ENCODE measurements around the gene PTPN23. TPM values are rescaled to one million over a fixed set of nuclear protein-coding genes. Genes with fewer than 3 reads are reported as not detected.

PTPN23 gene
- total and polyA plus RNA-seq, 9 of the 15 experiments (the other 6 are each of a cell fraction or from before 2014, with no cell fraction given): 0.41 to 58.7 (median 7.2) TPM

DNA sequence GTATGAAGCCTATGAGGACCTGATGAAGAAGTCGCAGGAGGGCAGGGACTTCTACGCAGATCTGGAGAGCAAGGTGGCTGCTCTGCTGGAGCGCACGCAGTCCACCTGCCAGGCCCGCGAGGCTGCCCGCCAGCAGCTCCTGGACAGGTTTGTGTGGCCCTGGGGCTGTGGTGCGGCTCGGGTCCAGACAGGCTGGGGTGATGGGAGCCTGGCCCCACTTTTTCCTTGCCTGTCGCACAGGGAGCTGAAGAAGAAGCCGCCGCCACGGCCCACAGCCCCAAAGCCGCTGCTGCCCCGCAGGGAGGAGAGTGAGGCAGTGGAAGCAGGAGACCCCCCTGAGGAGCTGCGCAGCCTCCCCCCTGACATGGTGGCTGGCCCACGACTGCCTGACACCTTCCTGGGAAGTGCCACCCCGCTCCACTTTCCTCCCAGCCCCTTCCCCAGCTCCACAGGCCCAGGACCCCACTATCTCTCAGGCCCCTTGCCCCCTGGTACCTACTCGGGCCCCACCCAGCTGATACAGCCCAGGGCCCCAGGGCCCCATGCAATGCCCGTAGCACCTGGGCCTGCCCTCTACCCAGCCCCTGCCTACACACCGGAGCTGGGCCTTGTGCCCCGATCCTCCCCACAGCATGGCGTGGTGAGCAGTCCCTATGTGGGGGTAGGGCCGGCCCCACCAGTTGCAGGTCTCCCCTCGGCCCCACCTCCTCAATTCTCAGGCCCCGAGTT, 29.0 kb downstream of the PTPN23 start:
- Histone ChIP-seq H3K27me3 (ENCODE audit: control insufficient read depth in 2 of 2, insufficient read depth in 2 of 2, low read length in 2 of 2) (no peaks in the 10 kb centered on the region), H3K36me3 (ENCODE audit: control insufficient read depth, insufficient read depth, low read length) (peaks cover 94% of the 10 kb centered on the region; the same call in 2 of the 3 replicates), H3K9ac (ENCODE audit: insufficient read depth in 1 of 2, low read depth in 2 of 2, low read length in 2 of 2) (no peak overlapping the region), H3K79me2 (ENCODE audit: control insufficient read depth, insufficient read depth, low read length) (peaks cover 8% of the 10 kb centered on the region; the same call in 1 of the 3 replicates), H2AFZ (ENCODE audit: low read depth, low read length) (no peak overlapping the region), H3K27ac (ENCODE audit: extremely low read depth, low read depth, low read length) (no peak overlapping the region), H3K4me1 (replicated peaks in 1 of 2; ENCODE audit: control insufficient read depth in 2 of 2, insufficient read depth in 2 of 2, low read length in 2 of 2) (peaks cover 24 to 66% of the 10 kb centered on the region in 2 experiments), H3K4me3 (no peak overlapping the region), H3K9me1 (ENCODE audit: control insufficient read depth, insufficient read depth, low read length) (peaks cover 7% of the 10 kb centered on the region), H3K4me2 (ENCODE audit: insufficient read depth, low read length) (no peak overlapping the region), H3K9me3 (replicated peaks; ENCODE audit: control insufficient read depth, insufficient read depth, low read depth, low read length) (no peaks in the 10 kb centered on the region), H4K20me1 (replicated peaks; ENCODE audit: control insufficient read depth, insufficient read depth, low read length) (peaks cover 9% of the 10 kb centered on the region; the same call in 1 of the 2 replicates)
- no TSS peak for BruUV-seq (replicated peaks)
- DNase-seq (ENCODE audit: extremely low read depth in 1 of 4, low spot score in 3 of 4): no peak
- no peak for ATAC-seq
- intact Hi-C loops (cut with micrococcal nuclease): no loop called here
- no peak for FAIRE-seq
- in situ Hi-C loops (cut with MboI): no loop called here
- ChIA-PET CTCF (ENCODE audit: low intra/inter-chr PET ratio) (no interaction called here), POLR2A (interaction anchor here (0.6 to 1.4 kb wide), 8 partner anchors 12 to 487 kb away, joined by 3 to 7 read pairs (median 3); partner anchors contain the start of gene PTPN23)
- WGBS (ENCODE audit: insufficient coverage, low coverage, missing lambda C conversion rate): 93% methylated on average over 21 of the region's 26 CpGs
- TF ChIP-seq SAP30 (IDR thresholded peaks at IDR 0.05; ENCODE audit: borderline replicate concordance, insufficient read depth, low read depth, low read length, poor library complexity, severe bottlenecking): no peak
- TF ChIP-seq STAT5B (CRISPR knock-in tag; IDR thresholded peaks at IDR 0.05): no peak
- peak; percentile 89 for TF ChIP-seq RBM22 (IDR thresholded peaks at IDR 0.05; ENCODE audit: low read depth, low read length, poor library complexity, severe bottlenecking)
- TF ChIP-seq ZBTB33 (CRISPR knock-in tag; IDR thresholded peaks at IDR 0.05): peak; percentile 43; the same call in 1 of the 2 replicates
- TF ChIP-seq POLR2G (IDR thresholded peaks at IDR 0.05; ENCODE audit: low read depth, low read length): peak; percentile 65; the same call in 1 of the 2 replicates
- 0 out of 2 replicates have a peak, but pooled peaks have one; percentile 35 for TF ChIP-seq POLR2A (conservative IDR thresholded peaks at IDR 0.05)
- TF ChIP-seq, protein P1, sequence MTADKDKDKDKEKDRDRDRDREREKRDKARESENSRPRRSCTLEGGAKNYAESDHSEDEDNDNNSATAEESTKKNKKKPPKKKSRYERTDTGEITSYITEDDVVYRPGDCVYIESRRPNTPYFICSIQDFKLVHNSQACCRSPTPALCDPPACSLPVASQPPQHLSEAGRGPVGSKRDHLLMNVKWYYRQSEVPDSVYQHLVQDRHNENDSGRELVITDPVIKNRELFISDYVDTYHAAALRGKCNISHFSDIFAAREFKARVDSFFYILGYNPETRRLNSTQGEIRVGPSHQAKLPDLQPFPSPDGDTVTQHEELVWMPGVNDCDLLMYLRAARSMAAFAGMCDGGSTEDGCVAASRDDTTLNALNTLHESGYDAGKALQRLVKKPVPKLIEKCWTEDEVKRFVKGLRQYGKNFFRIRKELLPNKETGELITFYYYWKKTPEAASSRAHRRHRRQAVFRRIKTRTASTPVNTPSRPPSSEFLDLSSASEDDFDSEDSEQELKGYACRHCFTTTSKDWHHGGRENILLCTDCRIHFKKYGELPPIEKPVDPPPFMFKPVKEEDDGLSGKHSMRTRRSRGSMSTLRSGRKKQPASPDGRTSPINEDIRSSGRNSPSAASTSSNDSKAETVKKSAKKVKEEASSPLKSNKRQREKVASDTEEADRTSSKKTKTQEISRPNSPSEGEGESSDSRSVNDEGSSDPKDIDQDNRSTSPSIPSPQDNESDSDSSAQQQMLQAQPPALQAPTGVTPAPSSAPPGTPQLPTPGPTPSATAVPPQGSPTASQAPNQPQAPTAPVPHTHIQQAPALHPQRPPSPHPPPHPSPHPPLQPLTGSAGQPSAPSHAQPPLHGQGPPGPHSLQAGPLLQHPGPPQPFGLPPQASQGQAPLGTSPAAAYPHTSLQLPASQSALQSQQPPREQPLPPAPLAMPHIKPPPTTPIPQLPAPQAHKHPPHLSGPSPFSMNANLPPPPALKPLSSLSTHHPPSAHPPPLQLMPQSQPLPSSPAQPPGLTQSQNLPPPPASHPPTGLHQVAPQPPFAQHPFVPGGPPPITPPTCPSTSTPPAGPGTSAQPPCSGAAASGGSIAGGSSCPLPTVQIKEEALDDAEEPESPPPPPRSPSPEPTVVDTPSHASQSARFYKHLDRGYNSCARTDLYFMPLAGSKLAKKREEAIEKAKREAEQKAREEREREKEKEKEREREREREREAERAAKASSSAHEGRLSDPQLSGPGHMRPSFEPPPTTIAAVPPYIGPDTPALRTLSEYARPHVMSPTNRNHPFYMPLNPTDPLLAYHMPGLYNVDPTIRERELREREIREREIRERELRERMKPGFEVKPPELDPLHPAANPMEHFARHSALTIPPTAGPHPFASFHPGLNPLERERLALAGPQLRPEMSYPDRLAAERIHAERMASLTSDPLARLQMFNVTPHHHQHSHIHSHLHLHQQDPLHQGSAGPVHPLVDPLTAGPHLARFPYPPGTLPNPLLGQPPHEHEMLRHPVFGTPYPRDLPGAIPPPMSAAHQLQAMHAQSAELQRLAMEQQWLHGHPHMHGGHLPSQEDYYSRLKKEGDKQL (CRISPR knock-in tag; IDR thresholded peaks at IDR 0.05; ENCODE audit: borderline replicate concordance): no peak
- TF ChIP-seq HMGN3 (IDR thresholded peaks at IDR 0.05; ENCODE audit: borderline replicate concordance, extremely low read depth, insufficient read length, low read depth, low read length): peak; percentile 15
- TF ChIP-seq SRF (CRISPR knock-in tag; IDR thresholded peaks at IDR 0.05): no peak
- TF ChIP-seq, protein P2, sequence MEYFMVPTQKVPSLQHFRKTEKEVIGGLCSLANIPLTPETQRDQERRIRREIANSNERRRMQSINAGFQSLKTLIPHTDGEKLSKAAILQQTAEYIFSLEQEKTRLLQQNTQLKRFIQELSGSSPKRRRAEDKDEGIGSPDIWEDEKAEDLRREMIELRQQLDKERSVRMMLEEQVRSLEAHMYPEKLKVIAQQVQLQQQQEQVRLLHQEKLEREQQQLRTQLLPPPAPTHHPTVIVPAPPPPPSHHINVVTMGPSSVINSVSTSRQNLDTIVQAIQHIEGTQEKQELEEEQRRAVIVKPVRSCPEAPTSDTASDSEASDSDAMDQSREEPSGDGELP (CRISPR knock-in tag; IDR thresholded peaks at IDR 0.05; ENCODE audit: borderline replicate concordance): 0 out of 2 replicates have a peak, but pooled peaks have one; percentile 8
